K562 (cell line): ENCODE results near the gene MDFIC2. TPM values are rescaled to one million over a fixed set of nuclear protein-coding genes. Genes with fewer than 3 reads are reported as not detected.

Experiments
- ATAC-seq: fragments of 200-7000 bp; cut with Tn5 transposase; 3 replicates; pipeline ENCODE4 v1.9.1; 2020; ENCODE audit warnings: moderate library complexity
- BruUV-seq: library from RNA; stranded (reverse); fragments of 400-500 nt; replicated peaks from 2 replicates; lab custom pipeline; 2021; lab: Mats Ljungman, UMichigan
- CTCF ChIA-PET: fragments of 300-600 bp; formaldehyde crosslinking; extraction: SDS; loops from one replicate; lab custom pipeline; 2021; ENCODE audit warnings: low intra/inter-chr PET ratio; lab: Yijun Ruan, JAX
- POLR2A ChIA-PET: fragments of 300-600, 350-650 bp; sonication (Branson Sonifier 250); formaldehyde crosslinking; extraction: SDS; loops from one replicate; lab custom pipeline; 2021; ENCODE audit warnings: antibody characterized with exemption, inconsistent platforms; lab: Yijun Ruan, JAX
- DNase-seq, 4 experiments: peaks; one replicate each; pipeline versions ENCODE4 v3.0.0 to v3.0.0-alpha.2; 2011 to 2018; ENCODE audit warnings: low spot score in 3 of 4, mixed read lengths in 3 of 4; ENCODE audit errors: extremely low read depth in 1 of 4
- FAIRE-seq: peaks from 2 replicates; lab custom pipeline; 2011; peaks lifted over from hg19 to GRCh38; lab: Jason Lieb, UNC
- H2AFZ ChIP-seq: 2 replicates; pipeline ENCODE4 v1.6.0; 2011; ENCODE audit warnings: low read depth, low read length, control low read depth, inconsistent platforms
- H3K27ac ChIP-seq: fragments of 200-600 bp; 3 replicates; pipeline ENCODE4 v1.8.0; 2011; ENCODE audit warnings: low read depth, mild to moderate bottlenecking, control low read depth, inconsistent platforms, low read length, moderate library complexity, mixed read lengths; ENCODE audit errors: extremely low read depth
- H3K27me3 ChIP-seq, 2 experiments: fragments of 300-600 bp in 1 of 2; 2 replicates in 1 of 2; 3 replicates in 1 of 2; pipeline versions ENCODE4 v1.6.0 to v1.8.0; 2011; ENCODE audit warnings: inconsistent platforms in 2 of 2, low read length in 2 of 2, mild to moderate bottlenecking in 1 of 2, mixed read lengths in 1 of 2, moderate library complexity in 1 of 2; ENCODE audit not compliant: control insufficient read depth in 2 of 2, insufficient read depth in 2 of 2
- H3K36me3 ChIP-seq: fragments of 300-600 bp; 3 replicates; pipeline ENCODE4 v1.8.0; 2011; ENCODE audit warnings: mild to moderate bottlenecking, low read length, inconsistent platforms; ENCODE audit not compliant: control insufficient read depth, insufficient read depth
- H3K4me1 ChIP-seq, 2 experiments: fragments of 200-600 bp in 1 of 2; replicated peaks in 1 of 2; 2 replicates in 1 of 2; 3 replicates in 1 of 2; pipeline versions ENCODE4 v1.5.1 to v1.8.0; 2011; ENCODE audit warnings: inconsistent platforms in 2 of 2, low read length in 2 of 2, mild to moderate bottlenecking in 1 of 2, mixed read lengths in 1 of 2, moderate library complexity in 1 of 2; ENCODE audit not compliant: control insufficient read depth in 2 of 2, insufficient read depth in 2 of 2
- H3K4me2 ChIP-seq: 2 replicates; pipeline ENCODE4 v1.6.1; 2011; ENCODE audit warnings: low read length, control low read depth, inconsistent platforms, mixed read lengths; ENCODE audit not compliant: insufficient read depth
- H3K4me3 ChIP-seq: fragments of 200-600 bp; sonication (generic), shearing (Covaris generic); 2 replicates; pipeline ENCODE4 v1.5.1; 2016; ENCODE audit warnings: control low read depth, inconsistent platforms
- H3K79me2 ChIP-seq: fragments of 200-600 bp; 3 replicates; pipeline ENCODE4 v1.8.0; 2011; ENCODE audit warnings: low read length, inconsistent platforms; ENCODE audit not compliant: control insufficient read depth, insufficient read depth
- H3K9ac ChIP-seq, 2 experiments: 2 replicates each; pipeline versions ENCODE4 v1.6.0 to v1.6.1; 2011; ENCODE audit warnings: low read depth in 2 of 2, low read length in 2 of 2, control low read depth in 1 of 2, inconsistent platforms in 1 of 2, mild to moderate bottlenecking in 1 of 2, mixed read lengths in 1 of 2; ENCODE audit not compliant: insufficient read depth in 1 of 2
- H3K9me1 ChIP-seq: one replicate; pipeline ENCODE4 v1.6.0; 2011; ENCODE audit warnings: inconsistent platforms, mild to moderate bottlenecking, low read length, moderate library complexity; ENCODE audit not compliant: control insufficient read depth, insufficient read depth
- H3K9me3 ChIP-seq: replicated peaks from 2 replicates; pipeline ENCODE4 v1.5.1; 2011; ENCODE audit warnings: low read depth, low read length, inconsistent platforms; ENCODE audit not compliant: control insufficient read depth, insufficient read depth
- H4K20me1 ChIP-seq: replicated peaks from 2 replicates; pipeline ENCODE4 v1.6.1; 2011; ENCODE audit warnings: low read length, inconsistent platforms, mixed read lengths; ENCODE audit not compliant: control insufficient read depth, insufficient read depth
- CEBPB ChIP-seq: fragments of 450-650 bp; IDR thresholded peaks from 2 replicates; pipeline ENCODE4 v1.6.1; 2016; ENCODE audit warnings: missing genetic modification characterization, missing compliant biosample characterization
- ETV6 ChIP-seq, 3 experiments: fragments of 150-350 bp in 1 of 3; sonication (generic) in 1 of 3; formaldehyde crosslinking in 1 of 3; IDR thresholded peaks; 2 replicates each; pipeline versions ENCODE4 v1.6.1 to v1.8.0; 2014 to 2022; ENCODE audit warnings: borderline replicate concordance in 2 of 3, low read depth in 2 of 3, antibody characterized with exemption in 1 of 3, low read length in 1 of 3, mild to moderate bottlenecking in 1 of 3, missing genetic modification reagents in 1 of 3
- ILF3 ChIP-seq: fragments of 450-650 bp; IDR thresholded peaks from 2 replicates; pipeline ENCODE4 v1.6.1; 2018; ENCODE audit warnings: antibody characterized with exemption, mild to moderate bottlenecking, moderate library complexity, borderline replicate concordance
- LARP7 ChIP-seq: fragments of 450-650 bp; IDR thresholded peaks from 2 replicates; pipeline ENCODE4 v1.6.1; 2016
- MYC ChIP-seq, 2 experiments: fragments of 250-450 bp in 1 of 2; sonication (Bioruptor Pico) in 1 of 2; IDR thresholded peaks; 2 replicates each; pipeline versions ENCODE4 v1.5.1 to v1.6.1; 2012 to 2021; ENCODE audit warnings: low read depth in 2 of 2, borderline replicate concordance in 1 of 2, improper control_type of control experiment in 1 of 2, low read length in 1 of 2, mild to moderate bottlenecking in 1 of 2, moderate library complexity in 1 of 2
- TAF1 ChIP-seq: IDR thresholded peaks from 2 replicates; pipeline ENCODE4 v1.6.1; 2011; ENCODE audit warnings: mild to moderate bottlenecking, low read length, moderate library complexity; ENCODE audit not compliant: insufficient read depth, control insufficient read depth, severe bottlenecking; ENCODE audit errors: extremely low read depth
- TAF15 ChIP-seq: fragments of 200-400 bp; formaldehyde crosslinking; IDR thresholded peaks from 2 replicates; pipeline ENCODE4 v1.6.1; 2017; ENCODE audit warnings: mild to moderate bottlenecking, low read depth, low read length, moderate library complexity
- TBL1XR1 ChIP-seq, 2 experiments: IDR thresholded peaks; 2 replicates each; pipeline ENCODE4 v1.6.1; 2012; ENCODE audit warnings: improper control_type of control experiment in 2 of 2, low read length in 2 of 2, mild to moderate bottlenecking in 1 of 2
- THAP12 ChIP-seq: fragments of 250-450 bp; sonication (Bioruptor Pico); IDR thresholded peaks from 2 replicates; pipeline ENCODE4 v1.9.0; 2021; ENCODE audit warnings: mild to moderate bottlenecking, inconsistent platforms
- ZBTB1 ChIP-seq: sonication (generic); formaldehyde crosslinking; IDR thresholded peaks from 2 replicates; pipeline ENCODE4 v1.8.1; 2023; ENCODE audit warnings: missing genetic modification reagents, low read depth, mild to moderate bottlenecking, borderline replicate concordance
- ZFP30 ChIP-seq: fragments of 250-450 bp; sonication (Bioruptor Pico); IDR thresholded peaks from 2 replicates; pipeline ENCODE4 v1.8.0; 2022; ENCODE audit warnings: moderate library complexity, mild to moderate bottlenecking, inconsistent platforms, borderline replicate concordance
- ZFP36 ChIP-seq: fragments of 150-350 bp; IDR thresholded peaks from 2 replicates; pipeline ENCODE4 v1.6.1; 2018; ENCODE audit warnings: low read length, low read depth; ENCODE audit not compliant: partially characterized antibody
- ZNF140 ChIP-seq: fragments of 250-450 bp; sonication (Bioruptor Pico); IDR thresholded peaks from 2 replicates; pipeline ENCODE4 v1.8.0; 2021; ENCODE audit warnings: moderate library complexity, mild to moderate bottlenecking, inconsistent platforms
- ZNF197 ChIP-seq: fragments of 200-800 bp; sonication (Bioruptor generic); IDR thresholded peaks from 2 replicates; pipeline ENCODE4 v1.6.1; 2016; ENCODE audit warnings: low read depth, missing genetic modification characterization, missing compliant biosample characterization
- ZNF699 ChIP-seq: fragments of 250-450 bp; sonication (Bioruptor Pico); IDR thresholded peaks from 2 replicates; pipeline ENCODE4 v1.8.0; 2021; ENCODE audit warnings: mild to moderate bottlenecking, moderate library complexity; ENCODE audit not compliant: insufficient replicate concordance
- ZNF785 ChIP-seq: fragments of 250-450 bp; sonication (Bioruptor Pico); IDR thresholded peaks from 2 replicates; pipeline ENCODE4 v1.4.0; 2020; ENCODE audit warnings: mild to moderate bottlenecking
- WGBS: fragments of 100-300 bp; shearing (Covaris generic); methylation state at CpG from one replicate; pipeline ENCODE4 v1.1.6; 2016; ENCODE audit warnings: low coverage, mixed read lengths; ENCODE audit not compliant: insufficient coverage; ENCODE audit errors: missing lambda C conversion rate; 5-methylcytosine and 5-hydroxymethylcytosine counted together
- in situ Hi-C: fragments of 300-500 bp; cut with MboI; formaldehyde crosslinking; loops from 4 replicates; pipeline ENCODE4 v1.15.0; 2018; ENCODE audit warnings: inconsistent platforms, mixed read lengths
- intact Hi-C: fragments of 100-400 bp; cut with micrococcal nuclease; formaldehyde crosslinking; loops from 2 replicates; pipeline ENCODE4 v1.14.2; 2022
- polyA plus RNA-seq, 8 experiments: library from polyadenylated mRNA; depleted of rRNA in 4 of 8; stranded (reverse) in 5 of 8; unstranded in 3 of 8; fragments of >200 nt; fragmentation: Nextera tagmentation in 2 of 8; fragmentation: Illumina TruSeq in 1 of 8; extraction: Ambion mirVana in 2 of 8; extraction: Trizol in 1 of 8; gene quantifications; 2 replicates each; pipeline versions ENCODE4 v1.2.1 to v1.2.3, GENCODE V29; 2011 to 2014; ENCODE audit warnings: inconsistent platforms in 1 of 8, missing spikeins in 1 of 8
- total RNA-seq, 7 experiments: library from RNA; depleted of rRNA in 6 of 7; stranded (reverse); fragments of >200 nt in 6 of 7; fragmentation: Illumina TruSeq in 2 of 7; extraction: Trizol in 2 of 7; gene quantifications; 2 replicates each; pipeline versions ENCODE4 v1.2.1 to v1.2.3, GENCODE V29; 2011 to 2021; ENCODE audit warnings: low replicate concordance in 1 of 7

MDFIC2 gene
- total and polyA plus RNA-seq, 9 of the 15 experiments (the other 6 are each of a cell fraction or from before 2014, with no cell fraction given), result not detected

DNA sequence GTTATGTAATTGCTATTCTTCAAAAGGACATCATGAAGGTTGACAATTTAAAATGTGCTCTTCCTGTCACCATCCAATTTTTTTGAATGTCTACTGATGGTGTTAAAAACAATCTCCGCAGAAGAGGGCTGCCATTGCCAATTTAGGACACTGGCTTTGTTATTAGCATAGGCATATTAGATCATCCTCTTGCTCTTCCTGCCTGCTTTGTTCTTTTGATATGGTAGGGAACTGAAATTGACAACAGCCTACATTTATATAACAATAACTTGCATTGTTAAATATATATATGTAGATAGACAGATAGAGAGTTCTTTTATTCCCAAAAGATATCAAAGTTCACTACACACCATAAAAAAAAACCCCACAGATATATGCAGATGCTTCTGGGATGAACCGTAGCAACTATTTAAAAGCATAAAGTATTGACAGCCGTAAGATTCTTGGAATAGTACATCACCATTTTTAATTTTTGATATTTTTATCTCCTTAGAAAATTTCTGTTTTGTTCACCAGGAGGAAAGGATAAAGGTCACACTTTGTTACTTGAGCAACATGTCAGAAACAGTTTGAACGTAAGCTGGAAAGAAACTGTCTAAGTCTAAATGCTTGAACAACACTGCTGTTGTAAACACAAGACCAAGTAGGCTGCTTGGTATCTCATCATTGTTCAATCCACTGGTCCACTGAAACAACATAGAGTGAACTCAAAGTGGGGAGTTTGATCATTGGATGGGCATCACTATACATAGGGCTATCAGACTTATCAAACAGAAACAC, 66.5 kb downstream of the MDFIC2 start:
- DNase-seq (no peak), ATAC-seq (no peak), FAIRE-seq (no peak)
- Histone ChIP-seq H3K9me3 (no peaks in the 10 kb centered on the region), H3K4me2 (no peak overlapping the region), H4K20me1 (no peaks in the 10 kb centered on the region), H3K9ac (no peak overlapping the region), H3K27me3 (no peaks in the 10 kb centered on the region), H3K4me3 (no peak overlapping the region), H3K9me1 (no peaks in the 10 kb centered on the region), H3K36me3 (no peaks in the 10 kb centered on the region), H2AFZ (no peak overlapping the region), H3K79me2 (no peaks in the 10 kb centered on the region), H3K4me1 (no peaks in the 10 kb centered on the region), H3K27ac (no peak overlapping the region)
- ChIA-PET POLR2A (no interaction called here), CTCF (no interaction called here)
- 2% methylated on average over 4 of the region's 4 CpGs for WGBS
- in situ Hi-C loops (no loop called here), intact Hi-C loops (no loop called here)
- TF ChIP-seq THAP12 (CRISPR knock-in tag) (no peak), ZNF140 (no peak), TAF15 (no peak), CEBPB (tag) (no peak), ZNF785 (CRISPR knock-in tag) (no peak), ZFP36 (no peak), ETV6 (IDR thresholded peaks at IDR 0.05; ENCODE audit: borderline replicate concordance in 1 of 2, low read depth in 2 of 2, low read length in 1 of 2) (no peak), ETV6 (CRISPR knock-in tag; IDR thresholded peaks at IDR 0.05; ENCODE audit: borderline replicate concordance) (no peak), ZFP30 (CRISPR knock-in tag) (no peak), ZNF197 (CRISPR knock-in tag) (no peak), TAF1 (no peak), ZNF699 (CRISPR knock-in tag) (no peak), ILF3 (no peak), TBL1XR1 (IDR thresholded peaks at IDR 0.05; ENCODE audit: low read length in 2 of 2) (no peak), ZBTB1 (CRISPR knock-in tag) (no peak), LARP7 (no peak), MYC (IDR thresholded peaks at IDR 0.05; ENCODE audit: low read depth, low read length) (no peak), MYC (CRISPR knock-in tag; IDR thresholded peaks at IDR 0.05; ENCODE audit: borderline replicate concordance, low read depth) (no peak)
- no TSS peak for BruUV-seq
